GM12878 (cell line): ENCODE measurements around the gene GGCX. TPM values are rescaled to one million over a fixed set of nuclear protein-coding genes. Genes with fewer than 3 reads are reported as not detected.
"Not testable (repeated sequence)": the region's sequence is repeated elsewhere in the genome, so short reads cannot be mapped to it uniquely, and the experiment has no call there.

Experiments
- ATAC-seq: fragments of 200-7000 bp; cut with Tn5 transposase; 3 replicates; pipeline ENCODE4 v1.9.1; 2020; ENCODE audit warnings: mild to moderate bottlenecking, moderate library complexity
- BruUV-seq: library from RNA; stranded (reverse); fragments of 400-500 nt; replicated peaks from 2 replicates; lab custom pipeline; 2021; lab: Mats Ljungman, UMichigan
- CTCF ChIA-PET: fragments of 300-600 bp; sonication (Branson Sonifier 250); formaldehyde crosslinking; extraction: SDS; loops from one replicate; lab custom pipeline; 2021; ENCODE audit warnings: inconsistent platforms; lab: Yijun Ruan, JAX
- POLR2A ChIA-PET: fragments of 350-600 bp; formaldehyde crosslinking; extraction: SDS; loops from one replicate; lab custom pipeline; 2021; ENCODE audit warnings: inconsistent platforms; lab: Charles Lee
- RAD21 ChIA-PET: fragments of 300-600 bp; sonication (Branson Sonifier 250); formaldehyde crosslinking; loops from one replicate; lab custom pipeline; 2023; ENCODE audit warnings: antibody characterized with exemption; ENCODE audit not compliant: unreplicated experiment; lab: Charles Lee
- SMC1A ChIA-PET: fragments of 300-600 bp; sonication (Branson Sonifier 250); formaldehyde crosslinking; loops from one replicate; lab custom pipeline; 2023; ENCODE audit not compliant: unreplicated experiment, uncharacterized antibody; lab: Charles Lee
- DNase-seq: peaks from one replicate; pipeline ENCODE4 v3.0.0-alpha.2; 2011; ENCODE audit warnings: low read depth, low spot score
- FAIRE-seq: peaks from 3 replicates; lab custom pipeline; 2011; peaks lifted over from hg19 to GRCh38; lab: Jason Lieb, UNC
- H2AFZ ChIP-seq: 2 replicates; pipeline ENCODE4 v1.6.0; 2011; ENCODE audit warnings: low read depth, low read length, control low read depth; ENCODE audit not compliant: control insufficient read depth
- H3K27ac ChIP-seq: 2 replicates; pipeline ENCODE4 v1.5.1; 2011; ENCODE audit warnings: control low read depth; ENCODE audit not compliant: control insufficient read depth, insufficient read depth
- H3K27me3 ChIP-seq, 2 experiments: replicated peaks in 1 of 2; 2 replicates each; pipeline versions ENCODE4 v1.6.0 to v1.6.1; 2011; ENCODE audit warnings: low read length in 1 of 2; ENCODE audit not compliant: control insufficient read depth in 2 of 2, insufficient read depth in 2 of 2
- H3K36me3 ChIP-seq, 2 experiments: 2 replicates each; pipeline ENCODE4 v1.5.1; 2011; ENCODE audit warnings: low read length in 1 of 2; ENCODE audit not compliant: control insufficient read depth in 2 of 2, insufficient read depth in 2 of 2
- H3K4me1 ChIP-seq: 2 replicates; pipeline ENCODE4 v1.6.1; 2011; ENCODE audit warnings: mild to moderate bottlenecking, low read length, moderate library complexity, mixed read lengths; ENCODE audit not compliant: control insufficient read depth, insufficient read depth
- H3K4me2 ChIP-seq: 2 replicates; pipeline ENCODE4 v1.6.0; 2011; ENCODE audit warnings: control low read depth; ENCODE audit not compliant: control insufficient read depth, insufficient read depth
- H3K4me3 ChIP-seq: fragments of 200-600 bp; sonication (generic); 2 replicates; pipeline ENCODE4 v1.5.1; 2016
- H3K79me2 ChIP-seq: 2 replicates; pipeline ENCODE4 v1.6.0; 2011; ENCODE audit warnings: low read length; ENCODE audit not compliant: control insufficient read depth, insufficient read depth
- H3K9ac ChIP-seq: 2 replicates; pipeline ENCODE4 v1.8.0; 2011; ENCODE audit warnings: low read length, control low read depth, mixed read lengths; ENCODE audit not compliant: control insufficient read depth, insufficient read depth
- H3K9me3 ChIP-seq: replicated peaks from 3 replicates; pipeline ENCODE4 v1.5.1; 2011; ENCODE audit warnings: mild to moderate bottlenecking, low read length; ENCODE audit not compliant: control insufficient read depth, insufficient read depth
- H4K20me1 ChIP-seq: 2 replicates; pipeline ENCODE4 v1.6.0; 2011; ENCODE audit not compliant: control insufficient read depth, insufficient read depth
- ATF7 ChIP-seq: fragments of 450-650 bp; IDR thresholded peaks from 2 replicates; pipeline ENCODE4 v1.6.1; 2016; ENCODE audit warnings: low read depth, mild to moderate bottlenecking
- MTA3 ChIP-seq: IDR thresholded peaks from 2 replicates; pipeline ENCODE4 v1.6.1; 2012; ENCODE audit warnings: low read length, inconsistent platforms, borderline replicate concordance
- POLR2AphosphoS5 ChIP-seq: IDR thresholded peaks from 2 replicates; pipeline ENCODE4 v1.6.1; 2011; ENCODE audit warnings: mild to moderate bottlenecking, low read length, inconsistent platforms
- ZNF274 ChIP-seq: IDR thresholded peaks from one replicate; pipeline ENCODE4 v1.8.0; 2011; ENCODE audit not compliant: insufficient read length, insufficient read depth
- WGBS: methylation state at CpG from one replicate; pipeline ENCODE4 v1.1.6; 2016; ENCODE audit warnings: low lambda C conversion rate; ENCODE audit not compliant: insufficient replicate concordance, insufficient coverage; ENCODE audit errors: missing lambda C conversion rate; 5-methylcytosine and 5-hydroxymethylcytosine counted together
- in situ Hi-C: fragments of 300-500 bp; cut with MboI; formaldehyde crosslinking; loops from 9 replicates; pipeline ENCODE4 v1.14.3; 2018; ENCODE audit warnings: mixed read lengths
- intact Hi-C: fragments of 100-400 bp; cut with micrococcal nuclease; formaldehyde crosslinking; loops from one replicate; pipeline ENCODE4 v1.14.2; 2022; ENCODE audit not compliant: unreplicated experiment
- polyA plus RNA-seq, 11 experiments: library from polyadenylated mRNA; depleted of rRNA in 4 of 11; unstranded in 6 of 11; stranded (reverse) in 5 of 11; fragments of >200 nt; fragmentation: Nextera tagmentation in 4 of 11; fragmentation: Illumina TruSeq in 1 of 11; extraction: Ambion mirVana in 4 of 11; extraction: Trizol in 1 of 11; gene quantifications; 1 replicate in 1 of 11; 2 replicates in 10 of 11; pipeline versions ENCODE4 v1.2.1 to v1.2.3, GENCODE V29; 2011 to 2016; ENCODE audit warnings: inconsistent platforms in 2 of 11, missing spikeins in 2 of 11, low read depth in 1 of 11
- total RNA-seq, 4 experiments: library from RNA; depleted of rRNA in 3 of 4; stranded (reverse); fragments of >200 nt in 3 of 4; fragmentation: Illumina TruSeq in 1 of 4; extraction: Trizol in 1 of 4; gene quantifications; 2 replicates each; pipeline versions ENCODE4 v1.2.1 to v1.2.3, GENCODE V29; 2013 to 2021

GGCX gene
- total and polyA plus RNA-seq, 10 of the 15 experiments (the other 5 are each of a cell fraction or from before 2014, with no cell fraction given): 18.1 to 52.7 (median 25.0) TPM

GRCh38 chr2:85545780-85546240 lies 15.5 kb downstream of the GGCX start:
- no peak overlapping the region for H3K9ac ChIP-seq
- no peak for FAIRE-seq
- no peaks in the 10 kb centered on the region for H3K9me3 ChIP-seq
- WGBS: 62% methylated on average over 5 of the region's 5 CpGs
- in situ Hi-C loops: no loop called here
- no peak overlapping the region for H3K4me2 ChIP-seq
- TF ChIP-seq POLR2AphosphoS5 (peak; percentile 58; the same call in 1 of the 2 replicates), ZNF274 (no peak), MTA3 (peak; percentile 19; the same call in 1 of the 2 replicates), ATF7 (no peak)
- TF ChIP-seq, all 136 proteins: peak for 2
- H3K79me2 ChIP-seq: peaks cover 21% of the 10 kb centered on the region
- intact Hi-C loops: no loop called here
- POLR2A ChIA-PET: interaction anchor here (0.7 to 1.7 kb wide), 4 partner anchors 9 to 218 kb away, joined by 3 to 4 read pairs (median 4); partner anchors contain the start of genes GGCX and TGOLN2
- no peak overlapping the region for H2AFZ ChIP-seq
- peaks cover 6 to 25% of the 10 kb centered on the region in 2 experiments for H3K36me3 ChIP-seq
- RAD21 ChIA-PET: interaction anchor here (1.2 to 1.6 kb wide), 2 partner anchors 15 to 126 kb away, joined by 4 to 5 read pairs; partner anchors contain the start of gene GGCX
- H3K4me3 ChIP-seq: no peak overlapping the region
- H3K27ac ChIP-seq: no peak overlapping the region
- DNase-seq: no peak
- CTCF ChIA-PET: interaction anchor here (0.8 to 2.0 kb wide), 5 partner anchors 10 to 154 kb away, joined by 3 to 19 read pairs (median 5); partner anchors contain the start of gene SH2D6
- H3K4me1 ChIP-seq: no peaks in the 10 kb centered on the region
- no peak; the same call in 1 of the 3 replicates for ATAC-seq
- H3K27me3 ChIP-seq: no peaks in the 10 kb centered on the region
- SMC1A ChIA-PET: interaction anchor here (0.9 to 1.2 kb wide), 3 partner anchors 124 to 175 kb away, joined by 4 to 6 read pairs (median 6); no protein-coding TSS in a partner anchor
- H4K20me1 ChIP-seq: no peaks in the 10 kb centered on the region
- BruUV-seq: no TSS peak

GRCh38 chr2:85544915-85545779 lies 16.1 kb downstream of the GGCX start:
- ATAC-seq, H3K9me3 ChIP-seq: not testable (repeated sequence)
- TF ChIP-seq POLR2AphosphoS5: peak; percentile 32; the same call in 1 of the 2 replicates
- TF ChIP-seq, all 136 proteins: peak for 1; not testable (repeated sequence) for 135
- H3K36me3 ChIP-seq: peaks cover 6 to 26% of the 10 kb centered on the region in 2 experiments
- intact Hi-C loops, H3K9ac ChIP-seq, in situ Hi-C loops, RAD21 ChIA-PET, H3K4me2 ChIP-seq, H3K4me3 ChIP-seq, DNase-seq, H4K20me1 ChIP-seq, FAIRE-seq, H3K4me1 ChIP-seq, H3K27ac ChIP-seq, H2AFZ ChIP-seq, H3K27me3 ChIP-seq, BruUV-seq: not testable (repeated sequence)
- POLR2A ChIA-PET: interaction anchor here (0.7 to 1.3 kb wide), 4 partner anchors 8 to 217 kb away, joined by 3 to 7 read pairs (median 4); partner anchors contain the start of genes SH2D6 and TGOLN2
- CTCF ChIA-PET: interaction anchor here (0.8 to 10.9 kb wide), 6 partner anchors 8 to 154 kb away, joined by 3 to 134 read pairs (median 8); partner anchors contain the start of gene SH2D6
- H3K79me2 ChIP-seq: peaks cover 28% of the 10 kb centered on the region
- WGBS: 60% methylated on average over 4 of the region's 5 CpGs
- SMC1A ChIA-PET: interaction anchor here (0.9 to 2.2 kb wide), 4 partner anchors 15 to 175 kb away, joined by 4 to 7 read pairs (median 6); no protein-coding TSS in a partner anchor
